HG03196 (cell line): ENCODE measurements around the gene SERPINA1.

Experiments used
- ATAC-seq: cut with Tn5 transposase; IDR thresholded peaks from one replicate; pipeline ENCODE4 v1.9.1; 2021; ENCODE audit not compliant: unreplicated experiment

Gene SERPINA1

DNA sequence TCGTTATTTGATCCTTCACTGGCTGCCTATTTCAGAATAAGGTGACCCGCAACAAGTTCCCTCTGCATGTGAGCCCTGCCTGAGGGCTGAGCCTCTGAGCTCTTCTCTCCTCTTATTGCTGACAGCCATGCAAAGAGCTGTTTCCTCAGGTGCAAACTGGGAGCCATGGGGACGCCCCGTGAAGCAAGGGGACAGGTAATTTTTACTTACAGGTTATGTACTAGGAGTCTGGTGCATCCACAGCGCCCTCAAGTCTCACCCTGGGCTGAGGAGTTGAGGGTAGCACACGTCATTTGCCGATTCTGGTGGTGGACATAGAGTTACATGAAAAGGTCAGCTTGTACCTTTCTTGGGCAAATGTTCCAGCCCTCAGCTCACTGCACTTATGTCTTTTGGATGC is 39.1 kb downstream of the SERPINA1 start:
- ATAC-seq = no peak

DNA sequence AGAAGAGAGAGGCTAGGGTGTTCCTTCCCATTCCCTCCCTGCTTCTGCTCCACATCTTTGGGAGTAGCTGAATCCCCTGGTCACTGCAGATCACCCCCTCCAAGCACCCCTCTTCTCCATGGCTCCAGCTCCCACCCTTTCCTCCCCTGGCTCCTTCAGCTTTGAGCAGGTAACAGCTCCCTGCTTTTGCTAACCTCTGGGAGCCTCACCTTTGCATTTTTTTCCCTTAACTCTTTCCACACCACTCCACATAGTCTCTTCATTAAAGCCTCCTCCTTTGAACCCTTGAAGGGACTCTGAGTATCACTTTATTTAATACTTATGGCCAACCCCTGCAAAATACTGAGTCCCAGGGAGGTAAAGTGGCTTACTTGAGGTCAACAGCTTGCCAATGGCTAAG is 39.6 kb downstream of the SERPINA1 start:
- ATAC-seq = no peak

DNA sequence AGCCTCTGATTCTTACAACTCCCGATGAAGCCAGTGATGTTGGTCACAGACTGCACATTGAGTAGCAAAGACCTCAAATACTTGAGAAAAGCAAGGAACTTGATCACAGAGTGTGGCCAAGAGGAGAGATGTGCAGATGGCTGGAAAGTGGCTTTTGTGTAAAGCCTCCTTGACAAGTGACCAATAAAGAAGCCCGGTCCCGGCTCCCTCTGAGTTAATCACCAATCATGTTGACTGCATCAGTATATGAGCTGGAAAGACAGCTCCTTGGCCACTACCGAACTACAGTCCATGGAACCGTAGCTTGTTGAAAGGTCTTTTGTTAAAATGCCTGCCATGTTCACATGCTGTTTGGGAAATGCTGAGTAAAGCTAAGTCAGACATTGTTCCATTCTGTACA is 41.6 kb downstream of the SERPINA1 start:
- ATAC-seq = no peak

- peak; percentile 53 for ATAC-seq
Observed at GRCh38 chr14:94346065-94346786, 42.2 kb downstream of the SERPINA1 start.

- ATAC-seq = no peak
Observed at GRCh38 chr14:94345344-94346064, 42.9 kb downstream of the SERPINA1 start.

GRCh38 chr14:94344389-94344788 is 44.0 kb downstream of the SERPINA1 start:
- no peak for ATAC-seq

- ATAC-seq = no peak
Observed at GRCh38 chr14:94343238-94344005, 45.0 kb downstream of the SERPINA1 start.

- no peak for ATAC-seq
Observed at GRCh38 chr14:94342334-94342934, 46.0 kb downstream of the SERPINA1 start.

DNA sequence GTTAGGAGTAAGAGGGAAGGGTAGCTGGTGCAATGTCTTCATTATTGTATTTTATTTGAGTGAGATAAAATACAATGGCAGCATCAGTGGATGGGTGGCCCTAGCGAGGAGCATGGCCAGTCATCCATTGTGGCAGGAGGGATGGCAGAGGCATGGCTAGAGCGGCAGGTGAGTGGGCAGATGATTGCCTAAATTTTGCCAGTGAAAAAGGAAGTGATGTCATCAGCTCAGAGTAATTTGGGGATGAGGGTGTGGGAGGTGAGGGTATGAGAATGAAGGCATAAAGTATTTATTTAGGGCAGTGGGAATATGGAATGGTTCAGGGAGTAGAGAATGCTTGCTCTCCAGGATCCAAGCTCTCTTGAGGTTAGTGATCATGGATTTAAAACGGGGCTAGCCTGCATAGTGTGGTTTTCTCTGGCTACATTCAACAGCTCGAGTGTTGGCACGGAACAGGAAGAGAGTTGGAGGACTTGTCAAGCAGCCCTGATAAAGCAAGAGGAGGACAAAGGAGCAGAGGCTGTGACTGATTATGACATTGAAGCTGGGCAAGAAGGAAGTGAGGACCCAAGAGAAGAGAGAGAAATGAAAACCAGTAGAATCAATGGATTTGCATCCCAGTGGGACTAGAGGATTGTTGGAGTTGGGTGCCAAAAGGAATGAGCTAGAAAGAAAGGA is 46.6 kb downstream of the SERPINA1 start:
- ATAC-seq = no peak

DNA sequence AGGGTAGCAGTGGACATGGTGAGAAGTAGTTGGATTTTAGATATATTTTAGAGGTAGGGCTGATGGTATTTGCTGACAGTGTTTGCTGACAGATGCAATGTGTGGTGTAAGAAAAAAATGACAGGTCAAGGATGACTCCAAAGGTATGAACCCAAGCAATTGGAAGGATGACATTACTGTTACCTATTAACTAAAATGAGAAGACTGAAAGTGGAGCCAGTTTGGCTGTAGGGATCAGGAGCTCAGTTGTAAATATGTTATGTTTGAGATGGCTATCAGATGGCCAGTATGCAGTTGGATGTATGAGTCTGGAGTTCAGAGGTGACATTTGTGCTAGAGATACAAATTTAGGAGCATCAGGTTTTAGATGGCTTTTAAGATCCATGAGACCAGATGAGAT is 47.9 kb downstream of the SERPINA1 start:
- no peak for ATAC-seq

DNA sequence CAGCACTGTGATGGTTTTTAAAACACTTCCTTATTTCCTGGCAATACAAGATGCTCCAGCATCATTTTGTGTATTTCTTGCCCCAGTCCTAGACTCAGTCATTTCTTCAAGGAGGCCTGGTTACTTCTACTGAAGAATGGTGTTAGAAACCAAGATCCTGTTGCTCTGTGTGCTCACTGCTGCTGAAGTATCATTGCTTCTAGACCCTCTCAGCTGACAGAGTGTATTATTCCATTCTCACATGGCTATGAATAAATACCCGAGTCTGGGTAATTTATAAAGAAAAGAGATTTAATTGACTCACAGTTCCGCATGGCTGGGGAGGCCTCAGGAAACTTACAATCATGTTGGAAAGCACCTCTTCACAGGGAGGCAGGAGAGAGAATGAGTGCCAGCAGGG is 50.4 kb downstream of the SERPINA1 start:
- no peak for ATAC-seq

DNA sequence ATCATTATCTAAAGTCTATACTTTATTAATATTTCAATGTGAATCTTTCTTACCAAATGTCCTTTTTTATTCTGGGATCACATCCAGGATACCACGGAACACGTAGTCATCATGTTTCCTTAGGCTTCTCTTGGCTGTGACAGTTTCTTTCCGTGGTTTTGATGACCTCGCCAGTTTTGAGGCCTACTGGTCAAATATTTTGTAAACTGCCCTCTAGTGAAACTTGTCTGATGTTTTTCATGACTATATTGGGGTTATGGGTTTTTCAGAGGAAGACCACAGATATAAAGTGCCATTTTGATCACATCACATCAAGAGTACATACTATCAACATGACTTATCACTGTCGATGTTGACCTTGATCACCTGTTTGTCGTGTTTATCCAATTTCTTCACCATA is 51.1 kb downstream of the SERPINA1 start:
- no peak for ATAC-seq

- ATAC-seq = no peak
Observed at GRCh38 chr14:94334872-94335271, 53.5 kb downstream of the SERPINA1 start.

- ATAC-seq = no peak
Observed at GRCh38 chr14:94332587-94332986, 55.8 kb downstream of the SERPINA1 start.

DNA sequence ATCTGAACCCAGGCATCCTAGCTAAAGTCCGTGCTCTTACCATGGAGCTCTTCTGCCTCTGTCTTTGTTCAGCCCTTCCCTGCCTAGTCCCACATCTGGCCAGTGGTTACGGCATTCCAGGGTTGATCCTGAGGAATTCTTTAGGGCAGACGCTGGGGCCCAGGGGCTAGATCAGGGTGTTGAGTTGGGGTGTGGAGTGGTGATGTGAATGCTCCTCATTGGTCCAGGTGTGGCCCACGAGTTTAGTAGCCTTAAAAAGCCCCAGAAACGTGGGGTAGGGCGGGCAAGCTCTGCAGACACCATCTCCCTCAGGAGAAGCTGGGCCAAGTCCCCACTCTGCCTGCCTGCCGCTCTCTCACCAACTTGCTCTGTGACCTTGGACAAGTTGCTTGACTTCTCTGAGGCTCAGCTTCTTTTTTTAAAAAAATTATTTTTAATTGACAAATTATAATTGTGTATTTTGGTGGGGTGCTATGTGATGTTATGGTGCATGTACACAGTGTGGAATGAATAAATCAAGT is 56.3 kb downstream of the SERPINA1 start:
- no peak for ATAC-seq

- no peak for ATAC-seq
Observed at GRCh38 chr14:94331462-94331861, 56.9 kb downstream of the SERPINA1 start.

GRCh38 chr14:94330857-94331256 is 57.5 kb downstream of the SERPINA1 start:
- ATAC-seq = no peak

DNA sequence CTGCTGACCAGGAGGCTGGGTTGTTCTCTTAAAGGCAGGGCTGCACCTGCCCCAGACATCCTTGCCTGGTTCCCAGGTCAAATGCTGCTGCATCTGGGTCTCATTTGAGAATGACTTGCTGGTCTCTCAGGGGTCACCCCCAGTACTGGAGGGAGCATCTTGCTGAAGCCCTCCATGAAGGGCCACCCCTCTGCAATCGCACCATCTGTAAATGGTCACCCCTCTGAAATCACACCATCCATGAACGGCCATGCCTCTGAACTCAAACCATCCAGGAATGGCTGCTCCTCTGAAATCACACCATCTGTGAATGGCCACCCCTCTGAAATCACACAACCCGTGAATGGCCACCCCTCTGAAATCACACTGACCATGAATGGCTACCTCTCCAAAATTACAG is 58.0 kb downstream of the SERPINA1 start:
- no peak for ATAC-seq

GRCh38 chr14:94329857-94330256 is 58.5 kb downstream of the SERPINA1 start:
- ATAC-seq = no peak

DNA sequence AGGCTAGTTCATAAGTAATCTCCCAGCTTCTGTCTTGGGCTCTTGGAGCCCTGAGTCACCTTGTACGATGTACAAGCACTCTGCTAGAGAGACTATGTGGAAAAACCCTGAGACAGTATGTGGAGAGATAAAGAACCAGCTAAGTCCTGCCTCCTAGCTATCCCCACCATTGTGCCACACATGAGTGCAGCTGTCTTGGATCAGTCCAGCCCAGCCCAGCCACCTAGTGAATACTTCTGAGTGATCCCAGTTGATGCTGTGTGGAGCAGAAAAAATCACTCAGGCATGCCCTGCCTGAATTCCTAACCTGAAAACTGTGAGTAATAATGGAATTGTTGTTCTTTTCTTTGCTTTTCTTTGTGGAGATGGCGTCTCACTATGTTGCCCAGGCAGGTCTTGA is 60.2 kb downstream of the SERPINA1 start:
- ATAC-seq = no peak
